K562 (cell line): ENCODE measurements around the gene KIF4B.

Experiments used
- CBX8 ChIP-seq: fragments of 200-600 bp; sonication (generic); IDR thresholded peaks from 2 replicates; pipeline ENCODE4 v1.6.1; 2012; ENCODE audit warnings: borderline replicate concordance, mixed run types, low read depth, mild to moderate bottlenecking, moderate library complexity, mixed read lengths, low read length, control low read depth, inconsistent platforms; ENCODE audit not compliant: poor library complexity, severe bottlenecking; ENCODE audit errors: extremely low read depth
- CEBPB ChIP-seq: fragments of 450-650 bp; IDR thresholded peaks from 2 replicates; pipeline ENCODE4 v1.6.1; 2016; ENCODE audit warnings: missing genetic modification characterization, missing compliant biosample characterization
- CTCF ChIP-seq, 3 experiments: IDR thresholded peaks in 2 of 3; conservative IDR thresholded peaks in 1 of 3; 2 replicates each; pipeline ENCODE4 v1.5.1; 2011 to 2012; ENCODE audit warnings: low read length in 3 of 3, mild to moderate bottlenecking in 3 of 3, control low read depth in 2 of 3, improper control_type of control experiment in 1 of 3, inconsistent platforms in 1 of 3, low read depth in 1 of 3, mixed read lengths in 1 of 3, moderate library complexity in 1 of 3; ENCODE audit not compliant: insufficient read depth in 2 of 3
- ELK1 ChIP-seq: sonication (generic); formaldehyde crosslinking; IDR thresholded peaks from 2 replicates; pipeline ENCODE4 v1.8.1; 2022; ENCODE audit warnings: missing genetic modification reagents
- GABPB1 ChIP-seq: sonication (generic); formaldehyde crosslinking; IDR thresholded peaks from 2 replicates; pipeline ENCODE4 v1.8.0; 2022; ENCODE audit warnings: mild to moderate bottlenecking, missing genetic modification reagents
- MAZ ChIP-seq, 2 experiments: fragments of 450-650 bp in 1 of 2; sonication (generic) in 1 of 2; formaldehyde crosslinking; IDR thresholded peaks in 1 of 2; conservative IDR thresholded peaks in 1 of 2; 2 replicates each; pipeline versions ENCODE4 v1.4.0 to v1.5.0; 2020; ENCODE audit warnings: mild to moderate bottlenecking in 1 of 2, missing genetic modification reagents in 1 of 2
- PML ChIP-seq: IDR thresholded peaks from 2 replicates; pipeline ENCODE4 v1.6.1; 2012; ENCODE audit warnings: low read length, inconsistent platforms
- POLR2A ChIP-seq: fragments of 450-650 bp; conservative IDR thresholded peaks from 2 replicates; pipeline ENCODE4 v1.6.1; 2016
- SIX5 ChIP-seq, 2 experiments: IDR thresholded peaks; 2 replicates each; pipeline ENCODE4 v1.6.1; 2011; ENCODE audit warnings: low read length in 2 of 2, borderline replicate concordance in 1 of 2, low read depth in 1 of 2, mild to moderate bottlenecking in 1 of 2, moderate library complexity in 1 of 2; ENCODE audit not compliant: insufficient read depth in 1 of 2
- SMAD1 ChIP-seq: fragments of 150-350 bp; IDR thresholded peaks from 2 replicates; pipeline ENCODE4 v1.6.1; 2014; ENCODE audit warnings: low read length, low read depth; ENCODE audit not compliant: partially characterized antibody
- ZHX1 ChIP-seq: fragments of 150-350 bp; conservative IDR thresholded peaks from 2 replicates; pipeline ENCODE4 v1.6.1; 2014; ENCODE audit warnings: low read length
- ZKSCAN8 ChIP-seq: fragments of 200-800 bp; sonication (Bioruptor generic); IDR thresholded peaks from 2 replicates; pipeline ENCODE4 v1.6.1; 2016; ENCODE audit warnings: missing genetic modification characterization, missing compliant biosample characterization
- ZNF639 ChIP-seq, 2 experiments: fragments of 200-800 bp in 1 of 2; sonication (Bioruptor generic) in 1 of 2; sonication (generic) in 1 of 2; formaldehyde crosslinking in 1 of 2; IDR thresholded peaks in 1 of 2; conservative IDR thresholded peaks in 1 of 2; 2 replicates each; pipeline versions ENCODE4 v1.5.0 to v1.6.1; 2016 to 2020; ENCODE audit warnings: missing compliant biosample characterization in 1 of 2, missing genetic modification characterization in 1 of 2, missing genetic modification reagents in 1 of 2

- TF ChIP-seq POLR2A (no peak), CTCF (IDR thresholded peaks at IDR 0.05 in 2 of 3, conservative IDR thresholded peaks at IDR 0.05 in 1 of 3; ENCODE audit: insufficient read depth in 2 of 3, low read depth in 1 of 3, low read length in 3 of 3) (no peak), ZKSCAN8 (no peak), MAZ (CRISPR knock-in tag; conservative IDR thresholded peaks at IDR 0.05 in 1 of 2, IDR thresholded peaks at IDR 0.05 in 1 of 2) (no peak), CEBPB (tag) (no peak), CBX8 (no peak), PML (no peak), ELK1 (CRISPR knock-in tag) (no peak), SIX5 (IDR thresholded peaks at IDR 0.05; ENCODE audit: borderline replicate concordance in 1 of 2, insufficient read depth in 1 of 2, low read depth in 1 of 2, low read length in 2 of 2) (no peak), GABPB1 (CRISPR knock-in tag) (no peak), SMAD1 (no peak), ZHX1 (no peak), ZNF639 (CRISPR knock-in tag; conservative IDR thresholded peaks at IDR 0.05 in 1 of 2, IDR thresholded peaks at IDR 0.05 in 1 of 2) (no peak)
These were observed 53.5 kb downstream of the KIF4B start for GRCh38 chr5:155066886-155067595.
